ENCODE measurements around the gene S1PR3. TPM values are rescaled to one million over a fixed set of nuclear protein-coding genes. Genes with fewer than 3 reads are reported as not detected.

Gene S1PR3
- total and polyA plus RNA-seq, 12 donors = 10.0 to 108 (median 61.6) TPM

GRCh38 chr9:89039664-89040063, 48.4 kb downstream of the S1PR3 start:
- no peaks in the 10 kb centered on the region for H3K36me3 ChIP-seq (replicated peaks in 1 of 2)
- DNase-seq = no peak
- 91 to 100% (median 97%) methylated on average over 2 of the region's 2 CpGs for WGBS, 4 donors
- H3K9me3 ChIP-seq (replicated peaks in 1 of 3) = no peaks in the 10 kb centered on the region
- intact Hi-C loops (cut with DNase I) = no loop called here
- H3K27me3 ChIP-seq = no peaks in the 10 kb centered on the region
- H3K4me3 ChIP-seq = no peak overlapping the region
- peaks cover 23 to 29% of the 10 kb centered on the region in 2 donors for H3K4me1 ChIP-seq (replicated peaks in 1 of 2)
- no peak for TF ChIP-seq POLR2A (IDR thresholded peaks at IDR 0.05)
- H3K27ac ChIP-seq = no peak overlapping the region

- 94 to 97% (median 96%) methylated on average over 7 to 9 of the region's 9 CpGs for WGBS, 4 donors
- no peaks in the 10 kb centered on the region for H3K36me3 ChIP-seq (replicated peaks in 1 of 2)
These were observed 51.7 kb downstream of the S1PR3 start for GRCh38 chr9:89042984-89043383.

GRCh38 chr9:89044104-89044503, 52.8 kb downstream of the S1PR3 start:
- Histone ChIP-seq H3K27ac (no peak overlapping the region), H3K4me3 (no peak overlapping the region), H3K4me1 (replicated peaks in 1 of 2) (no peaks in the 10 kb centered on the region), H3K27me3 (no peaks in the 10 kb centered on the region), H3K36me3 (replicated peaks in 1 of 2) (no peaks in the 10 kb centered on the region), H3K9me3 (replicated peaks in 1 of 3) (no peaks in the 10 kb centered on the region)
- no peak for TF ChIP-seq CTCF (IDR thresholded peaks at IDR 0.05)
- no peak for TF ChIP-seq POLR2A (IDR thresholded peaks at IDR 0.05)
- intact Hi-C loops (cut with DNase I) = no loop called here
- WGBS, 4 donors = 82 to 98% (median 91%) methylated on average over 2 of the region's 2 CpGs
- DNase-seq = no peak

More at GRCh38 chr9:89042984-89043383, 51.7 kb downstream of the S1PR3 start:
- DNase-seq = no peak
- Histone ChIP-seq H3K27me3 (no peaks in the 10 kb centered on the region), H3K9me3 (replicated peaks in 1 of 3) (no peaks in the 10 kb centered on the region), H3K4me1 (replicated peaks in 1 of 2) (peaks cover 8 to 11% of the 10 kb centered on the region in 2 donors), H3K27ac (no peak overlapping the region), H3K4me3 (no peak overlapping the region)
- TF ChIP-seq CTCF (IDR thresholded peaks at IDR 0.05) (no peak), POLR2A (IDR thresholded peaks at IDR 0.05) (no peak)
- intact Hi-C loops (cut with DNase I) = no loop called here

GRCh38 chr9:89044881-89045280, 53.6 kb downstream of the S1PR3 start:
- H3K27me3 ChIP-seq = no peaks in the 10 kb centered on the region
- H3K27ac ChIP-seq = no peak overlapping the region
- no peaks in the 10 kb centered on the region for H3K36me3 ChIP-seq (replicated peaks in 1 of 2)
- DNase-seq = no peak
- no peaks in the 10 kb centered on the region for H3K4me1 ChIP-seq (replicated peaks in 1 of 2)
- H3K4me3 ChIP-seq = no peak overlapping the region
- TF ChIP-seq CTCF (IDR thresholded peaks at IDR 0.05) (no peak), POLR2A (IDR thresholded peaks at IDR 0.05) (no peak)
- WGBS, 4 donors = 79 to 91% (median 90%) methylated on average over 4 of the region's 4 CpGs
- intact Hi-C loops (cut with DNase I) = no loop called here
- no peaks in the 10 kb centered on the region for H3K9me3 ChIP-seq (replicated peaks in 1 of 3)

- peak overlapping the region in 1 of 5 donors; percentile 28 for H3K27ac ChIP-seq
- H3K36me3 ChIP-seq (replicated peaks in 1 of 2) = no peaks in the 10 kb centered on the region
- no peak overlapping the region for H3K4me3 ChIP-seq
- no peaks in the 10 kb centered on the region for H3K27me3 ChIP-seq
- TF ChIP-seq CTCF (IDR thresholded peaks at IDR 0.05) (no peak), POLR2A (IDR thresholded peaks at IDR 0.05) (no peak)
- WGBS, 4 donors = 53 to 73% (median 67%) methylated on average over 2 of the region's 2 CpGs
- H3K9me3 ChIP-seq (replicated peaks in 1 of 3) = no peaks in the 10 kb centered on the region
- no peaks in the 10 kb centered on the region for H3K4me1 ChIP-seq (replicated peaks in 1 of 2)
- no peak for DNase-seq
- intact Hi-C loops (cut with DNase I) = no loop called here
These were observed 55.6 kb downstream of the S1PR3 start for GRCh38 chr9:89046832-89047231.
